ENCODE results near the gene SLC41A3. TPM values are rescaled to one million over a fixed set of nuclear protein-coding genes. Genes with fewer than 3 reads are reported as not detected.
"Not testable (repeated sequence)": the region's sequence is repeated elsewhere in the genome, so short reads cannot be mapped to it uniquely, and the experiment has no call there.

The SLC41A3 gene
- polyA plus RNA-seq, 3 donors = 75.0 to 80.6 (median 77.2) TPM

DNA sequence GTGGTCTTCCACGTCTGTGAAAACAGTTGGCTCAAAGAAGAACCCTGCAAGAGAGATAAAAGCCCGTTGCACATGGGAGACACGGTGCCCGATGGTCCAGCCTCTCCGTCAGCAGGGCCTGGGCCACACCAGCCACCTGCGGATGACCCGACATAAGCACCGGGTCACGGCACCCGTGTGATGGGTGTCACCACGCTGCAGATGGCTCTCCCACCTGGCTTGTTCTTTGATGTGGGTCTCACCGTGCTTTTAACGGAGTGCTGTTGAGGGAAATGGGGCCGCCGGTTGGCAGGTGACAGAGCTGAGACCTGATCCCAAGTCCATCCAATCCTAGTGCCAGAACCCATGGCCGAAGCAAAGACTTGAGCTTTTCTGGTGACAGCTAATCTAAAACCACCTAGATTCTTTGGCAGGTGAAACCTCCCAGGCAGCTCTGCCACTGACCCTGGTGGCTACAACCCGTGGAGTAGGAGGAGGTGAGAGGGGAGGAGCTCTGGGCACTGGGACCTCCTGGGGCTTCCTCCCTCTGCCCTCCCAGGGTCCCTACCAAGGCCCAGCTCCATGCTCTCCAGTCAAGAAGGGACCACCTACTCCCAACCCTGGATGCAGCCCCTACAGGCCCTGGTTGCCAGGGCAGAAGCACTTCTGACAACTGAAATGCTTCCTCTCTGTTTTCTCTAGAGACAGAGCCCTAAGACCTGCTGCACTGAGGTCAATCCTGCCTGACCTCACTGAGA, 23.4 kb upstream of the SLC41A3 start:
- DNase-seq (ENCODE audit: low read depth in 3 of 3, low spot score in 2 of 3) = no peak

DNA sequence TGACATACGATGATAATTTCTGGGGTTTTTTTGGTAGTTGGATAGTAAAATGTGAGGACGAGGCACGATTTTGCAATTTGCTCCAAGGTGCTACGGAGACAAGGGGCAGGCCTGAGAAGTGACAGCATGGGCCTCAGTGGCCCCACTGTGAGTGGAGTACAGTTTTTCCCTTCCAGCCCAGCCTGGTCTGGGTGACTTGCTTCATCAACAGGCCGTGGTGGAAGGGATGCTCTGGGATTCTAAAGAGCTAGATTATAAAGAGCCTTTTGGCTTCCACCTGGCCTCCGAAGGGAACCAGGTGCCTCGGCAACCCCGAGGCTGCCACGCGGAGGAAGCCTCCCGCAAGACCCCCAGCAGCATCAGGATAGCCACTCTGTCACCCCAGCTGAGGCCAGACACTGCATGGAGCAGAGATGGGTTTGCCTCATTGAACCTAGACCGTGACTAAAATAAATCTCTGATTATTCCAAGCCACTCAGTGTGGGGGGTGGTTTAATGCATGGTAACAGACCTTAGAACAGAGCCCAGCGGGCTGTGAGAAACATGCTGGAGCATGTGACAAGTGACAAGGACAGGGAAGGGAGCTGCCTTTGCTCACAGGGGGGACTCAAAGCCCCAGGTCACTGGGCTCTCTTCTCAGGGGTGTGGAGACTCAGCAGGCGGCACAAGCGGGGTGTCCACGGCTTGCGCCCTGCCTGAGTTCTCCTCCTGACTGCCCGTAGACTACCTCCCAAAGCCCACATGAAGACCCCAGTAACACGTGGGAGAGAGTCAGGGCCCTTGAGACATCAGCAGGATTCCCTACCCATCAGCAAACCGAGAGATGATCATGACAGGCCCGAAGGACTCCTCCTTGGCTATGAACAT, 22.6 kb upstream of the SLC41A3 start:
- DNase-seq (ENCODE audit: low read depth in 3 of 3, low spot score in 2 of 3) = no peak

DNA sequence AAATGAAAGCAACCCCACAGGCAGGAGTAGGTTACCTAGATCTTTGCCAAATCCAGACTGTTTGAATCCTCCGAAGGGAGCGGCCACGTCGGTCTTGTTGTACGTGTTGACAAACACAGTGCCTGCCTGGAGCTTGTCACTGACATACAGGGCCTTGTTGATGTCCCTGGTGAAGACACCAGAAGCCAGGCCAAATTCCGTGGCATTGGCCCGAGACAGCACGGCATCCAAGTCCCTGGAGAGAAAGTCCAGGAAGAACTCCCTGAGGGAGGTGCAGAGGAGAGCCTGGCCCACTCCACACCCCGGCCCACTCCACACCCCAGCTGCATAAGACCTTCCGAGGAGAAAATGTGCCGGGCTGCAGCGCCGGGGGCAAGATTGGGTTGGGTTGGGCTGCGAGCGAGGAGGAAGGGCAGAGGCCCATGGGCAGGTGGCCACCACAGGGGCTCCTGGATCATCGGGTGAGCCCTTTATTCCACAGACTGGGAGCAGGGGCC, 21.8 kb upstream of the SLC41A3 start:
- no peak for DNase-seq (ENCODE audit: low read depth in 3 of 3, low spot score in 2 of 3)

DNA sequence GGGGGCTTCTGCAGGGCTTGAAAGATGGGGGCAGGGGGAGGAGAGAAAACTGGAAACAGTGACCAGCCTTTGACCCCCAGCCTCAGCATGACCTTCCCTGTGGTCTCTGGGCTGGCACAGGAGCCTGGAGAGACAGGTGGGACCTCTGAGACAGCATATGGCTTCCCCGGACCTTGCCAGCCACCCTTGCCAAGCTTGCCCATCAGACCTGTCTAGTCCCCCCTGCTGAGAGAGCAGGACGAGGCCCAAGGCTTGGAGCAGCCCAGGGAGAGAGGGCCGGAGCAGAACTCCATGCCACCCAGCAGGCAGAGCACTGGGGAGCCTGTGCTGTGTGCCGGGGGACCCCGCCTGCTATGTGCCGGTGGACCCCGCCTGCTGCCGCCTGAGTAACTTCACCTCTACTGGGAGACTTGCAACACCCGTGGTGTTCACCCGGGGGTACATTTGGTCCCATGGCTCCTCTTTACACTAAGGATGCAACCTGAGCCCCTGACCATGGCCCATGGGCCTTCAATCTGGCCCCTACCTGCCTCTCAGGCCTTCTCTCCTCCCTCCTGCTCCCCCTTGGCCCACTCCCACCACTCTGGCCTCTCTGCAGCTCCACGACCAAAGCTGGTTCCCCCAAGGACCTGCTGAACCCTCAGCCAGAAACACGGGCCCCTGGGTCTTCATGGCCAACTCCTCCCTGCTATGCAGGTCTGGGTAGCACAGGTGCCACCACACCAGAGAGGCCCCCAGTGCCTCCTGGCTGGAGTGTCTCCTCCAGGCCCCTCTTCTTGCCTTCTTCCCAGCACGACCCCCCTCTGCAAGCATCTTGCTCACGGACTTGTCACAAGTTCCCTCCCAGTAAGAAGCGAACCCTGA, 21.1 kb upstream of the SLC41A3 start:
- DNase-seq (ENCODE audit: low read depth in 3 of 3, low spot score in 2 of 3) = no peak

DNA sequence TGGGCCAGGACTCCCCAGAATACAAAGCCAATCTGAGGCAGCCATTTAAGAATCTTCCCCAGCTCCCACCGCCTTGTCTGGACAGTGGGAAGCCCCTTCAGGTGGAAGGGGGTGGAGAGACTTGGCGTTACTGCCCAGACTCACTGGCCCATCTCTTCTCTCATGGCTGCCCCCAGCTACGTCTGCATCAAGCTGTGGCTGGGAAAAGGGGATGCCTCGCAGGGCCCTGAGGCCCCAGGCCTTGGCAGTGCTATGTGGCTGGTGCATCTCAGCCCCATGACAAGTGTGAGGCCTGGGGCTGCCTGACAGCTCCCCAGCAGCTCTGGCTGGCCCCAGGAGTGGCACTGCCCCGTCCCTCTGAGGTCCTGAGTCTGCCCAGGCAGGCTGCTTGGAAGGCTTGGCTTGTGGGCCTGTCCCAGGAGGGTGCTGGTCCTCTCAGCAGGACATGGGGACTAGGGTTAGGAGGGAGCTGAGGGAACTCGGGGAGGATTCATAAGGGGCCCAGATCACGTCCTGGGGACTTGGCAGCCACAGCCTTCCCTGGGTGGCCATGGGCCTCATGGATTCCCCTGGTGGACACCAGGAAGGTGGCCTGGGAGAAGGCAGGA, 20.2 kb upstream of the SLC41A3 start:
- no peak for DNase-seq (ENCODE audit: low read depth in 3 of 3, low spot score in 2 of 3)

DNA sequence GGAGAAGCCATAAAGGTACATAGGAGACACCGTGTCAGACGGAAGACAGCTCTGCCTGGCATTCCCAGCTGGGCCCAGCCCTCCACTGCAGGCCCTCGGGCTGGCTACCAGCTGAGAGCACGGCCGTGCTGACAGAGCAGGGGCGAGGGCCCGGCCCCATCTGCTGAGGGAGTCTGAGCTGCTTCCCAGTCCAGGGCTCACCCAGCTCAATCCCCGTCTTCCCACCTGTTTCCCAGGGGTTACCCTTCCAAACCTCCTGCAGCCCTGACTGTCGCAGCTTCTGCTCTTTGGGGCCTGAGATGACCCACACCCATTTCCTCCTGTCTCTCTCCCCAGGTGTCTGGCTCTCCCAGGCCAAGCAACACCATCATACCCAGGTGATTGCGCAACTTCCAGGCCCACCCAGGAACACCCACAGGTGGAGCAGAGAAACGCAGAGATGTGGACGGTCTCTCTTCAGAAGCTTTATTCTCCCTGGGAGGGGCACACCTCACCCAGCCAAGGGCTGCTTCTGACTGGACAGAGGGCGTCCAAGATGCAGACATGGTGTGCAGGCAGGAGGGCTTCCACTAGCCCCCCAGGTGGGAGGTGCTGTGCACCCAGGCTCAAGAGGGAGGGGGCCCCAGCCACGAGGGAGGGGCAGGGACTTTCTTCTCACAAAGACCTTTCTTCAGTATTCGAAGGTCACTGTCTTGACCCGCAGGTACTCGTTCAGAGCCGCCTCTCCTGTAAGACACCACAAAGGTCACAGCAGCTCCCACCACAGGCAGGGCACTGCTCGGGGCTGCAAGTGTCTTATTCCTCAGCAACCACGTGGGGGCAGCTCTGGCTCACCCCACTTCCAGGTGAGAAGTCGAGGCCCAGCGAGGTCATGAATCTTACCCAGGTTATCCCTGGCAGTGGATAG, 19.4 kb upstream of the SLC41A3 start:
- no peak for DNase-seq (ENCODE audit: low read depth in 3 of 3, low spot score in 2 of 3)

DNA sequence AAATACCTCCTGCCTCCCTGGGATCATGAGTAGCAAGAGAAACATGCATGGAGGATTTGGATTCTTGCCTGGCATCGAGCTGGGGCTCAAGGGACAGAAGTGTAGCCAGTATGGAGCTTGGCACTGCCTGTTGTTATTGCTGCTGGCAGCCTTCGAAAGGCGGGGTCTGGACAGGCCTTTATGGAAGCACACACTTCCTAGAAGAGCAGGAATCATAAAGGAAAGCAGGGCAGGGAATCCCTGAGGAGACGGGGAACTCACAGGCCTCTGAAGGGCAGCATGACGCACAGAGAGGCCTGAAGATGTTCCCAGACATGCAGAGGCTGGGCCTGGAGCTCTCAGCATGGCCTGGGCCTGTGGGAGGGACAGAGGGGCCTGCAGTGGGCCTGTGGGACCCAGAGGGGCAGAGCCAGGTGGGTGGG, 18.6 kb upstream of the SLC41A3 start:
- no peak for DNase-seq (ENCODE audit: low read depth in 3 of 3, low spot score in 2 of 3)

DNA sequence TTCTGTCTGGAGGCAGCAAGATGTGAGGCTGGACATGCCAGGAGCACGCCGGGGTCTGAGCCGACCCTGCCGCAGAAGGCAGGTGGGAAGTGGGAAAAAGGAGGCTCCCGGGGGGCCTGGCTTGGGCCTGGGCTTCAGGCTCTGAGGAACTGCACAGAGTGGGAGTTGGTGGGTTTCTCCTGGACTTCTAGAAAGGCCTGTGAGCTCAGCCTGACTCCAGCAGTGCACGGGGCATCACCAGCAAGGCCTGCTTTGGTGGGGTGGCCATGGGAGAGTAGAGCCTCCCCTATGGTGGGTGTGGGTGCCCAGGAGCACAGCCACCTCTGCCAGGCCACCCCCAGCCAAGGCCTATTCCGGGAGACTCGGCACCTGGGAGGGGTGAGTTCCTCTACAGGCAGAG, 18.1 kb upstream of the SLC41A3 start:
- no peak for DNase-seq (ENCODE audit: low read depth in 3 of 3, low spot score in 2 of 3)

DNA sequence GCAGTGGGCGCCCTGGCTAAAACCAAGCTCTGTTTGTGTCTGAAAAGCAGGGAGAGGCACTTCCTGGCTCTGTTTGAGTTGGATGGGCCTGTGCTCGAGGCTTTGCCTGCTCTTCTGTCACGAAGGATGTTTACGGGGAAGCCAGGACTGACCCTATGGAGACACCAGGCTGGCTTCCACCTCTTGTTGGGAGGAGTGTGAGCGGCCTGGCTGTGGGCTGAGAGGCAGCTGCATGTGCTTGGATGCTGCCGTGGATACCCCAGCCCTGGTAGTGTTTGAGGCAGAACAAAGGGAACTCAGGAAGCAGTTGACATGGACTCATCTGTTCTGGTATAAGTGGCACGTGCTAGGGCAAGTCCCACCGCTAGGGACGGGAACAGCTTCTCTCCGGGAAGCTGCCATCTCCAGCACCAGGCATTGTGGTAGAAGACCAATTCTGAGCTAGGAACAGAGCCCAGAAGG, 17.6 kb upstream of the SLC41A3 start:
- DNase-seq (ENCODE audit: low read depth in 3 of 3, low spot score in 2 of 3) = no peak

DNA sequence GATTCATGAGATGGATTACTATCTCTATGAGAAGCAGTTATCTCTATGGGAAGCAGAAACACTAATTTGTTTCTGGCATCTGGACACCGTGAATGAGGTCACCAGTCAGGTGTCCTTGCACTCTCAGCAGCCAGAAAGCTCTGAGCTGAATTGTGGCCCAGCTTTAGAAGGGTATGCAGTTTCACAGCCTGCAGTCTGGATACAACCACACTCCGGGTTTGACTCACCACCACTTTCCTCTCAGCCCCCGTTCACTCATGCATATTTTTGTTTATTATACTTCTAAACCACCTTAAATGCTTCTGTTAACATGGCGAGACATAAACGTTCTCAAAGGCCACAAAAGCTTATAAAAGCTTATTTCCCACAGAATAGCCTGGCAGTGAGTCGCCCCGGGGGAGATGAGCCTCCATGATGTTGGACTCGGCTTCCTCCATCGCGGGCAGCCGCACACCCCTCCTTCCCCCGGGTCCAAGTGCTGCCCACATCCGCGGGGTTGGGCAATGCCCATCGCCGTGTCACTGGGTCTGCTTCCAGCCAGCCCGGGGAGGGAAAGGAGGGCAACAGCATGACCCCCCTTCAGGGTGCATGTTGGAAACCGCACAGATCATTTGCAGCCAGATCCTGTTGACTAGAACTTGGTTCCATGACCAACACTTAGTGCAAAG, 16.8 kb upstream of the SLC41A3 start:
- no peak for DNase-seq (ENCODE audit: low read depth in 3 of 3, low spot score in 2 of 3)

DNA sequence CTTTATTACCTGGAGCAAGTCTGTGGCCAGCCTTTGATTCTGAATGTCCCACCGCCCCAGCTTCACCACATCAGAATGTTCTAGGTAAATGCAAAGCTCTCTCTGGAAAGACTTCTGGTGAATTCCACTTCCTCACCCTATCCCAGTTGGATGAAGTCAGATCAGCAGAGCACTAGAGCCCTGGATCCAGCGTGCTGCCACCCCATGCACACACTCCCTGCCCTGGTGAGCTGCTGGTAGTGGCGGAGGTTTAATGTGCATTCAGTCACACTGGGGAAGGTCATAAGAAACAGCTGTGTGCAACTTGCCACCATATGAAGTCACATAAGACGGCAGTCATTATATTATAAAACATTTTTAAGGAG, 16.3 kb upstream of the SLC41A3 start:
- no peak for DNase-seq (ENCODE audit: low read depth in 3 of 3, low spot score in 2 of 3)

DNA sequence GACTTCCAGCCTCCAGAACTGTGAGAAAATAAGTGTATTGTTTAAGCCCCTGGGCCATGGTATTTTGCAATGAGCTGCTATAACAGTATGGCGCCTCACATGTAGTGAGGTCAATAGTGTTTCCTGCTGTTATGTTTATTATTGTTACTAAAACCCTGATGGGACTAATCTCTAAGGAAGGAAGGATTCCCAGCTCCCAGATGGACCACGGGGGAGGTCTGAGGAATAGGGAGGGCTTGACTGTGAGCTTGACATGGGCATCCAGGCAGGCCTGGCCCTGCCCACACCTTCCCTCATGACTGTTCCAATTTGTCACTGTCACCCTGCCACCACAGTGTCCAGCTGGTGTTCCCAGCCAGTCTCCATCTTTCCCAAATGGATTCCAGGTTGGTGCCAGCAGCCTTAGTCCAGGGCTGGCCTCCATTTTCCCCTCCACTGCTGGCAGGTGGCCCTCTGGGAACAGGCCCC, 14.5 kb upstream of the SLC41A3 start:
- DNase-seq (ENCODE audit: low read depth in 3 of 3, low spot score in 2 of 3) = no peak

DNA sequence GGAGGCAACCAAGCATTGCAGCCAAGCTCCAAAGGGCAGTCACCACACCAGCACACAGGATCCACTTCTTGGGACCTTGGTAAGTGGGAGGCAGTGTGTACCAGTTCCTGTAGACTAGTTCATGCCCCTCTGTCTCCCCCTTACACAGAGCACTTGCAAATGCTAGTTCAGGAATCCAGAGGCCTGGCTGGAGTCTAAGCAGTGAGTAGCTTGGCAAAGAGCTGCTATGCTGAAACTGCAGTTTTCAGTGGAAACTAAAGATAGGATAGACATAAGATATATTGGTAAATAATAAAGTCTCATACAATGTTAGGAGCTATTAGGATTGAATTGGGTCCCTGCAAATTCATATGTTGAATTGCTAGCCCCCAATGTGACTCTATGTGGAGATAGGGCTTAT, 13.9 kb upstream of the SLC41A3 start:
- DNase-seq (ENCODE audit: low read depth in 3 of 3, low spot score in 2 of 3) = no peak

DNA sequence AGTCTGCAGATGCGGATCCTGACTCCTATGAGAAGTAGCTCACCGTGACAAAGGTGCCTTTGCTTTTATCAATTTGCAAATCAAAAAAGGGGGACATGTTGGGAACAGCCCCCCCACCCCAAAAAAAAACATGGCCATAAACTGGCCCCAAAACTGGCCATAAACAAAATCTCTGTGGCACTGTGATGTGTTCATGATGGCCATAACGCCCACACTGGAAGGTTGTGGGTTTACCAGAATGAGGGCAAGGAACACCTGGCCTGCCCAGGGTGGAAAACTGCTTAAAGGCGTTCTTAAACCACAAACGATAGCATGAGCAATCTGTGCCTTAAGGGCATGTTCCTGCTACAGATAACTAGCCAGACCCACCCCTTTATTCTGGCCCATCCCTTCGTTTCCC, 12.3 kb upstream of the SLC41A3 start:
- DNase-seq (ENCODE audit: low read depth in 3 of 3, low spot score in 2 of 3) = not testable (repeated sequence)

DNA sequence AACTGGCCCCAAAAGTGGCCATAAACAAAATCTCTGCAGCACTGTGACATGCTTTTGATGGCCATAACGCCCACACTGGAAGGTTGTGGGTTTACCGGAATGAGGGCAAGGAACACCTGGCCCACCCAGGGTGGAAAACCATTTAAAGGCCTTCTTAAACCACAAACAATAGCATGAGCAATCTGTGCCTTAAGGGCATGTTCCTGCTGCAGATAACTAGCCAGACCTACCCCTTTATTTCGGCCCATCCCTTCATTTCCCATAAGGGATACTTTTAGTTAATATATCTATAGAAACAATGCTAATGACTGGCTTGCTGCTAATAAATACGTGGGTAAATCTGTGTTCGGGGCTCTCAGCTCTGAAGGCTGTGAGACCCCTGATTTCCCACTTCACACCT, 8.2 kb upstream of the SLC41A3 start:
- DNase-seq (ENCODE audit: low read depth in 3 of 3, low spot score in 2 of 3) = not testable (repeated sequence)

DNA sequence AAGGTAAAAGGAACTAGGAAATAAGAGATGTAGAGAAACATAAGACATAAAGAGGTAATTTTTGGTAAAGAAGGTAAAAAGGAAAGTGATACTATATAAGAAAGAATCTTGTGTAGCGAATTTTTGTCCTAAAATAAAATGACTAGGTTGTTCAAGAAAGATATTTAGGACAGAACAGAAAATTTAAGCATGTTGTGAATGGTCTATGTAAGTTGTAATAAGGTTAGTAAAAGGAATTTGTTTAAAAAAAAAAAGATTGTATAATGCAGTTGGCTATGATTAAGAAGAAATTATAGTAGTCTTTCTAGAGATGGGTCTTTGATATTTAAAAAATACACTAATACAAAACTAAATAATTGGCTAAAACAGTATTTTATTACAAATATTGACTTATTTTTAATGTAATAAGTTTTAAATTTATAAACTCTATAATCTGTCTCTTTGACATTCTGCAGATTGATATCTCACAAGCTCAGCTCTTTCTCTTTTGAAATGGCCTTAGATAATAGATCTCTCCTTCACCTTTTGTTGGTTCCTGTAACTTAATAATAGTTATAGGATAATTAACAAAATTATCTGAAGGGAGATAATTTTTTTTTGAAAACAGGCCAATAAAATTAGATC, 3.7 kb upstream of the SLC41A3 start:
- DNase-seq (ENCODE audit: low read depth in 3 of 3, low spot score in 2 of 3) = no peak

DNA sequence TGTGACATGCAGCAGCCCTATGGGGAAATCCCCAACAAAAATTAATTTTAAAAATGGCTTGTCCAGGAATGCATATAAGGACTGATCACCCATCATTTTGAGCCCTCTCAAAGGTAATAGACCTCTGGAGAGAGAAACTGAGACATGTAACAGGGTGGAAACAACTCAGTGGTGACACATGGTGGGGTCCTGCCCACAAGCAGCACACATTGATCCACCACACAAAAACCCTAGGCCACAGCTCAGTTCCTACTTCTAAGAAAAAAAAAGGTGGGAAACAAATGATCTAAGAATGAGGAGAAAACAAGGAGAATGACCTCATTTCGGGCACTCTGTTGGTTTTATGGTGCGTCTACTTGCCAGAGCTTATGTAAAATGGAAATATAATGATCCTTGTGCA, 1.9 kb upstream of the SLC41A3 start:
- no peak for DNase-seq (ENCODE audit: low read depth in 3 of 3, low spot score in 2 of 3)

DNA sequence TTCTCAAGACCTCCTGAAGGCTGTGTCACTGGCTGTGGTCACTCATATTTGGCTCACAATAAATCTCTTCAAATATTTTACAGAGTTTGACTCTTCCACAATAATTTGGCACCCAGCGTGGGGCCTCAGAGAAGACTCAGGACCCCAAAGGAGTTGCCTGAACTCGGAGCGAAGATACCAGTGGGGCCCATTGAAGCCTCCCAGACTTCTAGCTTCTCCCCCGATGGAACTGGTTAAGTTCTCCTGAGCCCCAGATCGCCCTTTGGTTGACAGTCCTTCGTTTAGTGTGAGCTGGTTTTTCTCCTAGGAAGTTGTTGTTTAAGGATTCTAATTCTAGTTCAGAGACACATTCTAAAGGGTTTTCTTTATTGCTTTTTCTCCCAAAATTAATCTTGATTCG, 1.4 kb upstream of the SLC41A3 start:
- DNase-seq (ENCODE audit: low read depth in 3 of 3, low spot score in 2 of 3) = no peak

Data from right renal cortex interstitium (tissue), 3 donors.